Nephron (organoid): Measurements from ENCODE around the gene CYREN.

Experiments
- H3K27ac Mint-ChIP-seq, 3 experiments: 2 replicates each; pipeline ENCODE4 v1.8.0; 2020; ENCODE audit warnings: mixed read lengths in 3 of 3, mild to moderate bottlenecking in 2 of 3, moderate library complexity in 1 of 3
- H3K27me3 Mint-ChIP-seq: 2 replicates; pipeline ENCODE4 v1.8.0; 2021; ENCODE audit warnings: low read depth, mild to moderate bottlenecking, moderate library complexity, mixed read lengths
- H3K36me3 Mint-ChIP-seq: 2 replicates; pipeline ENCODE4 v1.8.0; 2020; ENCODE audit warnings: low read depth, mixed read lengths
- H3K4me1 Mint-ChIP-seq: 2 replicates; pipeline ENCODE4 v1.8.0; 2020; ENCODE audit warnings: mixed read lengths
- H3K4me3 Mint-ChIP-seq, 3 experiments: 2 replicates each; pipeline ENCODE4 v1.8.0; 2020; ENCODE audit warnings: mild to moderate bottlenecking in 3 of 3, mixed read lengths in 3 of 3, moderate library complexity in 2 of 3
- H3K9me3 Mint-ChIP-seq: 2 replicates; pipeline ENCODE4 v1.8.0; 2020; ENCODE audit warnings: mixed read lengths
- CTCF ChIP-seq, 3 experiments: fragments of 200-600 bp; sonication (generic); IDR thresholded peaks; one replicate each; pipeline ENCODE4 v1.5.0; 2021; ENCODE audit warnings: antibody characterized with exemption in 3 of 3; ENCODE audit not compliant: unreplicated experiment in 3 of 3

The CYREN gene

GRCh38 chr7:135150072-135150782 is 20.3 kb downstream of the CYREN start:
- peaks cover 6% of the 10 kb centered on the region for H3K4me1 Mint-ChIP-seq
- H3K9me3 Mint-ChIP-seq, result peaks cover 23% of the 10 kb centered on the region
- H3K36me3 Mint-ChIP-seq, result peaks cover 21% of the 10 kb centered on the region
- no peak for TF ChIP-seq CTCF (IDR thresholded peaks at IDR 0.05; ENCODE audit: unreplicated experiment in 3 of 3)
- H3K27me3 Mint-ChIP-seq, result no peaks in the 10 kb centered on the region
- no peak overlapping the region for H3K27ac Mint-ChIP-seq
- no peak overlapping the region for H3K4me3 Mint-ChIP-seq

- peaks cover 6% of the 10 kb centered on the region for H3K36me3 Mint-ChIP-seq
- peak within 1 kb of the TSS; percentile 9 to 74 (median 20) for H3K4me3 Mint-ChIP-seq
- TF ChIP-seq CTCF (IDR thresholded peaks at IDR 0.05; ENCODE audit: unreplicated experiment in 3 of 3), result no peak
- no peaks in the 10 kb centered on the region for H3K27me3 Mint-ChIP-seq
- H3K9me3 Mint-ChIP-seq, result peaks cover 6% of the 10 kb centered on the region
- peaks cover 6% of the 10 kb centered on the region for H3K4me1 Mint-ChIP-seq
- peak within 1 kb of the TSS; percentile 59 to 90 (median 64) for H3K27ac Mint-ChIP-seq
These were observed 22.4 kb downstream of the CYREN start, which contains the start of gene TMEM140 for GRCh38 chr7:135147899-135148721. TMEM140 (plus strand) TSS chr7:135148072; CDS start chr7:135164442, 16,370 bp downstream.

- TF ChIP-seq CTCF (IDR thresholded peaks at IDR 0.05; ENCODE audit: unreplicated experiment in 3 of 3), result no peak
- no peaks in the 10 kb centered on the region for H3K27me3 Mint-ChIP-seq
- peak overlapping the region; percentile 59 to 90 (median 64) for H3K27ac Mint-ChIP-seq
- H3K36me3 Mint-ChIP-seq, result no peaks in the 10 kb centered on the region
- H3K4me1 Mint-ChIP-seq, result peaks cover 6% of the 10 kb centered on the region
- no peaks in the 10 kb centered on the region for H3K9me3 Mint-ChIP-seq
- H3K4me3 Mint-ChIP-seq, result peak overlapping the region; percentile 9 to 74 (median 20)
These were observed 23.1 kb downstream of the CYREN start for GRCh38 chr7:135147341-135147898.

- TF ChIP-seq CTCF (IDR thresholded peaks at IDR 0.05; ENCODE audit: unreplicated experiment in 3 of 3), result no peak
- H3K36me3 Mint-ChIP-seq, result no peaks in the 10 kb centered on the region
- H3K4me3 Mint-ChIP-seq, result no peak overlapping the region
- no peaks in the 10 kb centered on the region for H3K27me3 Mint-ChIP-seq
- peaks cover 9% of the 10 kb centered on the region for H3K9me3 Mint-ChIP-seq
- peaks cover 6% of the 10 kb centered on the region for H3K4me1 Mint-ChIP-seq
- H3K27ac Mint-ChIP-seq, result no peak overlapping the region
These were observed 26.4 kb downstream of the CYREN start for GRCh38 chr7:135143885-135144668.

- peaks cover 8% of the 10 kb centered on the region for H3K9me3 Mint-ChIP-seq
- H3K27ac Mint-ChIP-seq, result no peak overlapping the region
- H3K36me3 Mint-ChIP-seq, result peaks cover 4% of the 10 kb centered on the region
- no peak for TF ChIP-seq CTCF (IDR thresholded peaks at IDR 0.05; ENCODE audit: unreplicated experiment in 3 of 3)
- H3K4me1 Mint-ChIP-seq, result no peaks in the 10 kb centered on the region
- no peaks in the 10 kb centered on the region for H3K27me3 Mint-ChIP-seq
- no peak overlapping the region for H3K4me3 Mint-ChIP-seq
These were observed 40.9 kb downstream of the CYREN start for GRCh38 chr7:135129579-135129978.
